Measurements from ENCODE around the gene LMO3. TPM values are rescaled to one million over a fixed set of nuclear protein-coding genes. Genes with fewer than 3 reads are reported as not detected.

Gene LMO3
- total RNA-seq, 1 donor from 2014 or later, result not detected

DNA sequence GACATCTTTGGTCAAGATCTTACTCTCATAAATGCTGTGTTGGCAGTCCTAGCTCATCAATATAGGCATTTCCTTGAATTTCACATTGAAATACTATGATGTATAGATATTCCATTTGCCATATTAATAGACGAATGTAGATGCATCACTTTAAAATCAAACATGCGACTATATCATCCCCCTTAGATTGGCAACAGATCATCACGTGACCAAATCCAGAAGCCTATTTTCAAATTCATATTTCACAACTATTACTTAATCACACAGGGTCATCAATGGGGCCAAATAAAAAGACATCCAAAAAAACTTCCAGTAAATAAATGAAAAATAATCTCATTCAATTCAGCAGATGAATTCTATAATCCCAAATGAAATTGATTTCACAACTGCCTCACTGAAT, 15.3 kb downstream of the LMO3 start:
- Mint-ChIP-seq H3K27ac (no peak overlapping the region), H3K27me3 (ENCODE audit: insufficient read depth) (no peaks in the 10 kb centered on the region), H3K36me3 (ENCODE audit: low read depth) (no peaks in the 10 kb centered on the region), H3K4me3 (no peak overlapping the region), H3K4me1 (ENCODE audit: low read depth) (no peaks in the 10 kb centered on the region), H3K9me3 (no peaks in the 10 kb centered on the region)
- intact Hi-C loops (cut with micrococcal nuclease), result no loop called here
- DNase-seq (ENCODE audit: low spot score), result no peak

DNA sequence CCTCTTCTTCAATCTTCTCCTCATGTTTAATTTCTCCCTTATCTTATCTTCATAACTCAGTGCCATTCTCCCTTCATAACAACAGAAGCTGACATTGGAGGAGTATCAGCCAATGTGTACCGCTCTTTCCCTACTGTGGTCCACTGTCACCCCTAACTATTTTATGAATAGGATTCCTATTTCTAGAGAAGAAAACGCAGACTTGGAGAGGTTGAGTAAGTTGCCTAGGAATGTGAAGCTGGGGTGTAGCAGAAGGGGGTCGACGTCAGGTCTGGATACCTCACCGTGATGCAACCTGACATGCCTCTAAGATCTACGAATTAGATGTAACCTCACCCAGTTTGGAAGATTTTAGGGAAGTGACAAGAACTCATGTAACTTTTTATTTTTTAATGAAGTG, 17.1 kb downstream of the LMO3 start:
- H3K27ac Mint-ChIP-seq, result no peak overlapping the region
- H3K9me3 Mint-ChIP-seq, result no peaks in the 10 kb centered on the region
- no peaks in the 10 kb centered on the region for H3K4me1 Mint-ChIP-seq (ENCODE audit: low read depth)
- no peaks in the 10 kb centered on the region for H3K36me3 Mint-ChIP-seq (ENCODE audit: low read depth)
- DNase-seq (ENCODE audit: low spot score), result no peak
- no peaks in the 10 kb centered on the region for H3K27me3 Mint-ChIP-seq (ENCODE audit: insufficient read depth)
- no peak overlapping the region for H3K4me3 Mint-ChIP-seq
- intact Hi-C loops (cut with micrococcal nuclease), result no loop called here

DNA sequence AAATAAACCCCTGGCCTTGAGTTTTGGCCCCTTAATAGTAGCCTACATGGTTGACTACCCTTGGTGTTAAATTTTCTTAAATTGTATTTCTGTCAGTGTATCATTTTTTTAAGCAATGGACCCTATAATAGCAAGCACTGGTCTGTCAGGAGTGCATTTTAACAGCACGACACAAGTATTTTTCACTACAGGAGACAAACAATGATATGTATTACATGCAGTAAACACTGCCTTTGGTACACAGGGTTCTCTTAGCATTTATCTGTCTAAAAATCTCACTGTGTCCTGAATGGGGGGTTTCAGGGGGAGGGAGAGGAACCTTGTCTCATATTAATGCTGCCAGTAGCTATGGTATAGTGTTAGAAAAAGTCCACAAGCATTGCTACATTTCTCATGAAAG, 18.4 kb downstream of the LMO3 start:
- Mint-ChIP-seq H3K4me3 (no peak overlapping the region), H3K4me1 (ENCODE audit: low read depth) (no peaks in the 10 kb centered on the region)
- intact Hi-C loops (cut with micrococcal nuclease), result no loop called here

DNA sequence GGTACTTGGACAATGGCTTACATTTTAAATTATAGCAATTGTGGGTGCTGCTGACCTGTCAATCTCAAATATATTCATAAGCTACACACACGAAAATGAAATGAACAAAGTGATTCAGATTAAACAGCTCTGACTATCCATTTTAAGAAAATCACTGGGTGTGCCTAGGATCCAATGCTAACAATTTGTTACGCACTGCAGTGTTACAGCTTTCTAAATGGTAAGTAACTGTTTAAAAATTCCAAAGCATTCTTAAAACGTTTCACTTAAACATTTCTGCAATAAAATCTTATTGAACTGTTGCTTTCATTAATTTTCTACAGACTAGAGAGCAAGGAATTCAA, 18.9 kb downstream of the LMO3 start:
- no peak for DNase-seq (ENCODE audit: low spot score)
- H3K27me3 Mint-ChIP-seq (ENCODE audit: insufficient read depth), result no peaks in the 10 kb centered on the region
- H3K27ac Mint-ChIP-seq, result no peak overlapping the region
- no peaks in the 10 kb centered on the region for H3K36me3 Mint-ChIP-seq (ENCODE audit: low read depth)
- H3K9me3 Mint-ChIP-seq, result peaks cover 3% of the 10 kb centered on the region
- intact Hi-C loops (cut with micrococcal nuclease), result no loop called here
- no peak overlapping the region for H3K4me3 Mint-ChIP-seq
- H3K4me1 Mint-ChIP-seq (ENCODE audit: low read depth), result no peaks in the 10 kb centered on the region

More for the DNA sequence above, 18.4 kb downstream of the LMO3 start:
- DNase-seq (ENCODE audit: low spot score), result no peak
- no peak overlapping the region for H3K27ac Mint-ChIP-seq
- H3K27me3 Mint-ChIP-seq (ENCODE audit: insufficient read depth), result no peaks in the 10 kb centered on the region
- no peaks in the 10 kb centered on the region for H3K9me3 Mint-ChIP-seq
- H3K36me3 Mint-ChIP-seq (ENCODE audit: low read depth), result no peaks in the 10 kb centered on the region

DNA sequence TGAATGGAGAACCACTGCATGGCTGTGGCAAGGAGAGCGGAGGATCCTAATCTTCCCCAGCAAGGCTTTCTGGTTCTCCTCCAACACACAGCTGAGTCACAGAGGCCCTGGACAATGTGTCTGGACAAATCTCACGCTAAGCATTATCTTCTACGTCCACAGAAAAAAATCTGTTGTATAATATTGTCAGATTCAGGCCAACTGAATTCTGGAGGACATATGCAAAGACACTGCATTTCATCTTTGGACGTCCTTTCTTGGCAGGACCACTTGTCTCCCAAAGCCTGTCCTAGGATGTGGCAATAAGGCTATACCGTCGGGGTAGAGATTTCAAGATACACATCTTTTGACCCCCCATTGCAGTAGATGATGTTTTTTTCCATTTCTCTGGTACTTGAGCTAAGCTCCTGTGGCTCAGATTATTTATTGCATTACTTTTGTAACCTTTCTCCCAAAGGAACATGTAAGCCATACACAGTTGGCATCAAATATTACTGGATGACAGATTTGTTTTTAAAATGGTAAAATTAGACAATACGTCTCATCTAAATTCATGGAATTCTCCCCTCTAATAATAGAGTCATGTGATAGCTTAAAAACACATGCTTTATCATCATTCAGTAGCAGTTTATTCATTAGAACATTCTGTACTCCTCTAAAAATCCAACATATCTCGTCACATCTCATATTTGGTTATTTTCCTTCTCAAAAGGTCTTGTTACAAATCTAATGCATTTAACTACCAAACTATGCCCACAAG, 19.4 kb downstream of the LMO3 start:
- no peaks in the 10 kb centered on the region for H3K27me3 Mint-ChIP-seq (ENCODE audit: insufficient read depth)
- no peaks in the 10 kb centered on the region for H3K36me3 Mint-ChIP-seq (ENCODE audit: low read depth)
- intact Hi-C loops (cut with micrococcal nuclease), result no loop called here
- DNase-seq (ENCODE audit: low spot score), result no peak
- no peaks in the 10 kb centered on the region for H3K4me1 Mint-ChIP-seq (ENCODE audit: low read depth)
- no peak overlapping the region for H3K27ac Mint-ChIP-seq
- no peak overlapping the region for H3K4me3 Mint-ChIP-seq
- peaks cover 5% of the 10 kb centered on the region for H3K9me3 Mint-ChIP-seq

DNA sequence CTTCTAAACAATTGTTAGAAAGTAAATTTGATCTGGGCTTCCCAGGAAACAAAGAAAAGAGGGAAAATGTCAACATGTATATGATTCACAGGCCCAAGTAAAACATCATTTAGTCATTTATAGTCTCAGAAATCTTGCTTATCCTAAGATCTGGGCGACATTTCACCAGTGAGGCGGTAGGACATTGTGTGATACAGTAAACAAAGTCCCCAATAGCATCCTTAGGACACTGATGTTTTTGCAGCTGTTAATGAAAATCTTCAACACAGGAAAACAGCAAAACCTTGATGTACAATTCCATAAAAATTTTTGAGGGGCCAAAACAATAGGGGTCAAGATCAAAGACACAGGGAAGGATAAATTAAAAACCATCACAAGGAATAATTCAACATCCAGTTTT, 20.2 kb downstream of the LMO3 start:
- intact Hi-C loops (cut with micrococcal nuclease), result no loop called here
- H3K4me3 Mint-ChIP-seq, result no peak overlapping the region
- H3K27ac Mint-ChIP-seq, result no peak overlapping the region
- H3K27me3 Mint-ChIP-seq (ENCODE audit: insufficient read depth), result no peaks in the 10 kb centered on the region
- no peak for DNase-seq (ENCODE audit: low spot score)
- H3K4me1 Mint-ChIP-seq (ENCODE audit: low read depth), result no peaks in the 10 kb centered on the region
- H3K36me3 Mint-ChIP-seq (ENCODE audit: low read depth), result no peaks in the 10 kb centered on the region
- H3K9me3 Mint-ChIP-seq, result peaks cover 5% of the 10 kb centered on the region

DNA sequence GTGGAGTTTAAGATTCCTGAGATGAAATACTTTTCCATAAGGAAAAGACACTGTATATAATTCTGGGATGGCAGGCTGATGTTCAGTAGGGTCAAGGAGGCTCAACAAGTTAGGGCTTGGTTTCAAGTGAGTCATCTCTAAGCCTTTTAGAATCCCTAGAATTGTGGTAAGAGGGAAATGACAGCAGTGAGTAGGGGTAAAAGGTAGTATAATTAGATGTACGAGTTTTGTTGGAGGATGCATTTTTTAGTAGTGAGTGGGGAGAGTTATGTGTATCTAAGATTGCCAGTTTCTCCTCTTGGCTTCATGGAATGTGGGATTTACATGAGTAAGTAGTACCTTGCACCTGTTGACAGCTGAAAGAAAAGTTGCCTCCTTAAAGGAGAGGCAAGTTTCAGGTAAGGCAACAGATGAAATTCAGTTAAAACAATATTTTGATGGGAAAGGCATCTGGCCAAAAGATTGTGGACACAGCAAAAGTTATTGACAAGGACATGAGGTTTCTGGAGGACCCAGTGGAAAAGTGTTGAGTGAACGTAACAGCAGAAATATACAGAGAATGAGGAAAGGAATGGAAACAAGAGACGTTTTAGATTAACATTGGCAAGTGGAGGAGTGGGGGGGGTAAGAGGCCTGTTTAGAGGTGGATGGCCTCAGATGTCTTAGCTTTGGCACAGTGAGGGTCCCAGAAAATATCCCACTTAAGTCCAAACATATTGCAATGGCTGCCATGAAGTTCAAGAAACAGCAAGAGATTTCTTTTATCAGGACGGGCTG, 21.8 kb downstream of the LMO3 start:
- peaks cover 5% of the 10 kb centered on the region for H3K9me3 Mint-ChIP-seq
- no peak for DNase-seq (ENCODE audit: low spot score)
- H3K27me3 Mint-ChIP-seq (ENCODE audit: insufficient read depth), result no peaks in the 10 kb centered on the region
- intact Hi-C loops (cut with micrococcal nuclease), result no loop called here
- H3K4me1 Mint-ChIP-seq (ENCODE audit: low read depth), result no peaks in the 10 kb centered on the region
- H3K27ac Mint-ChIP-seq, result no peak overlapping the region
- no peak overlapping the region for H3K4me3 Mint-ChIP-seq
- H3K36me3 Mint-ChIP-seq (ENCODE audit: low read depth), result no peaks in the 10 kb centered on the region

DNA sequence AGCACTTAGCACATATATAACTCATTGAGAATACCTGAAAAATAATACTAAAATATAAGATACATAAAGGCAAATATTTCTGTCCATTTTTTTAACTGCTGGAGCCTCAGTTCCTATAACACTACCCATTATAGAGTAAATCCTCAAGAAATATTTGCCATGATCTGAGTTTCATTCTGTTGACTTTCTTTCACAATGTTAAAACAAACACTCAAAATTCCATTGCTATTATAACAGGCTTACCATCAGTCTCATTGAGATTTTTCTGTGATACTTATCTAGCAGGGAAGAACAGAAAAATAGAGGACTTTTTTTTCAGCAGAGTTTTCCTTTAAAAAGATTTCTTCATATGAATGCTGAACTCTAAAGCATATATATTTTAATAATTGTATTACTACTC, 24.5 kb downstream of the LMO3 start:
- no peaks in the 10 kb centered on the region for H3K36me3 Mint-ChIP-seq (ENCODE audit: low read depth)
- H3K4me1 Mint-ChIP-seq (ENCODE audit: low read depth), result no peaks in the 10 kb centered on the region
- DNase-seq (ENCODE audit: low spot score), result no peak
- H3K9me3 Mint-ChIP-seq, result peaks cover 5% of the 10 kb centered on the region
- H3K27ac Mint-ChIP-seq, result no peak overlapping the region
- H3K4me3 Mint-ChIP-seq, result no peak overlapping the region
- intact Hi-C loops (cut with micrococcal nuclease), result no loop called here
- no peaks in the 10 kb centered on the region for H3K27me3 Mint-ChIP-seq (ENCODE audit: insufficient read depth)

DNA sequence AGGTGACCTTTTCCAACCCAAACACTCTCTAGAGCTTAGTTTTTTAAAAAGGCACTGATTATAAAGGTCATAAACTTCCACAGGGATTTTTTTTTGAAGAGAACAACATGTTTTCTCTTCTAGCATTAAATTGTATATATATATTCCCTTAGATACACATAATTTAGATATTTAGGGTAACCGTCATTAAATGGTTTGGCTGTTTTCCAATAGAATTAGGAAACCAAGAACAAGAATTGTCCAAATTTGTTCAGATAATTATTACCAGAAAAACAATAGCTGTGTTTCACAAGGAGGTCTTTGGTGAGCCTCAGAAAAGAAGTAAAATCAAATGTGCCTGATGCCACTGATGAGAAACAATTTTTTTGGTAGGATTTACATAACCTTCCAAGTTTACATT, 26.9 kb downstream of the LMO3 start:
- Mint-ChIP-seq H3K9me3 (peaks cover 9% of the 10 kb centered on the region), H3K27ac (no peak overlapping the region), H3K4me3 (no peak overlapping the region), H3K4me1 (ENCODE audit: low read depth) (no peaks in the 10 kb centered on the region), H3K27me3 (ENCODE audit: insufficient read depth) (no peaks in the 10 kb centered on the region), H3K36me3 (ENCODE audit: low read depth) (no peaks in the 10 kb centered on the region)
- intact Hi-C loops (cut with micrococcal nuclease), result no loop called here
- DNase-seq (ENCODE audit: low spot score), result no peak

DNA sequence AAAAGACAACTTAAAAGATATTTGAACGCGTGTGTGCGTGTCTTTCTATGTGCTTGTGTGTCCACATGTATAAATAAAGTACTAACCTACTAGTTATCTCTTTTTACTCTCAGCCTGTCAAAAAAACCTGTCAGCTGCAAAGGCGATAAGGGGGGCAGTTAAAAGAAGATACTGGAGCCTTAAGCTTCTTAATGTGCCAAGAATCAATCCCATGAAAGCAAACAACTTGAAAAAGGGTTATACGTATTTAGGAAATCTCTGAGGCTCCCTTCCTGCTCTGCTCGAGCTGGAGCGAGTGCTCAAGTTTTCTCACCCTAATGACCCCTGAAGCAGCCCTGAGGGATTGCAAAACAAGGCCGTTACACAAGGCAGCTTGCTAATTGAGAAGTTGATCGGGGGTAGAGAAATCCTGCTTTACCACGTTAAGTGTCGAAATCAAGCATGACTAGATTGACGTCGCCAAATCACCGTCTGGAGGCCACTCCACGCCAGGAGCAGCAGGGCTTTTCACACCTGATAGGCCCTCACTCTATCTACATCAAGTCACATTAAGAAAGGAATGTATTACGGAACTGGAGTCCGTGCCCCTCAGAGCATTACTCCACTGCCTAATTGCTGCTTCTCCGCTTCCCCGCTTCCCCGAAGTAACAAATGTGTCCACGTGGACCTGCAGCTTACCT, 32.4 kb downstream of the LMO3 start:
- Mint-ChIP-seq H3K27ac (no peak overlapping the region), H3K9me3 (peaks cover 8% of the 10 kb centered on the region)

DNA sequence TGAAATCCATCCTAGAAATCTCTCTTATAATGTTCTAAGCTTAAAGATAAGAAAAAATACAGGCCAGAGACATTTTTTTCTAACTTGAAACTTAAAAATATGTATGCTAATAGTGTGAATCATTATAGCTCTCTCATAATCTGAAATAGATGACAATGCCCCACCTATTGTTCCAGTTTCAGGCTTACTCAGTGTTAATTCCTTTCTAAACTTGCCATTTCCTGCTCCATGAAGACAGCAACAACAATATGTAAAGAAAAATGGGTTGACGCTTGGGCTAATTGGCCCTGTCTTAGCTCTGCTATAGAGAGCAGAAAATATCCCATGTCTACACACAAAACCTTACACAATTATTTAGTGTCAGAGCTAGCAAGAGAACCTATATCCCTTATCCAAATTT, 37.1 kb downstream of the LMO3 start:
- no peaks in the 10 kb centered on the region for H3K36me3 Mint-ChIP-seq (ENCODE audit: low read depth)
- no peak overlapping the region for H3K4me3 Mint-ChIP-seq
- H3K4me1 Mint-ChIP-seq (ENCODE audit: low read depth), result no peaks in the 10 kb centered on the region
- H3K9me3 Mint-ChIP-seq, result peaks cover 6% of the 10 kb centered on the region
- DNase-seq (ENCODE audit: low spot score), result no peak
- H3K27me3 Mint-ChIP-seq (ENCODE audit: insufficient read depth), result no peaks in the 10 kb centered on the region
- no peak overlapping the region for H3K27ac Mint-ChIP-seq
- intact Hi-C loops (cut with micrococcal nuclease), result no loop called here

More for the DNA sequence above, 32.4 kb downstream of the LMO3 start:
- Mint-ChIP-seq H3K4me3 (no peak overlapping the region), H3K36me3 (ENCODE audit: low read depth) (no peaks in the 10 kb centered on the region), H3K4me1 (ENCODE audit: low read depth) (no peaks in the 10 kb centered on the region), H3K27me3 (ENCODE audit: insufficient read depth) (no peaks in the 10 kb centered on the region)
- DNase-seq (ENCODE audit: low spot score), result no peak
- intact Hi-C loops (cut with micrococcal nuclease), result no loop called here

DNA sequence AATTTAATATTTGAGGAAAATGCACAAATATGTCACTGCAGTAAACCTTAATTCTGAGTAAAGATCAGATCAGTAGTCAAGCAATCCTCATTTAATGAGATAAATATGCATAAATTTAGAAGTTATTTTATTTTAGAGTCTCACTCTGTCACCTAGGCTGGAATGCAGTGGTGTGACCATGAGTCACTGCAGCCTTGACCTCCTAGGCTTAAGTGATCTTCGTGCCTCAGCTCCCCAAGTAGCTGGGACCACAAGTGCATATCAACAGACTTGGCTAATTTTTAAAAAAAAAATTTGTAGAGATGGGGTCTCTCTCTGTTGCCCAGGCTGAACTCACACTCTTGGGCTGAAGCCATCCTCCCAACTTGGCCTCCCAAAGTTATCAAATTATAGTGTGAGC, 41.3 kb downstream of the LMO3 start:
- H3K36me3 Mint-ChIP-seq (ENCODE audit: low read depth), result no peaks in the 10 kb centered on the region
- no peaks in the 10 kb centered on the region for H3K4me1 Mint-ChIP-seq (ENCODE audit: low read depth)
- no peak for DNase-seq (ENCODE audit: low spot score)
- no peaks in the 10 kb centered on the region for H3K27me3 Mint-ChIP-seq (ENCODE audit: insufficient read depth)
- H3K9me3 Mint-ChIP-seq, result peaks cover 4% of the 10 kb centered on the region
- intact Hi-C loops (cut with micrococcal nuclease), result no loop called here
- no peak overlapping the region for H3K27ac Mint-ChIP-seq
- no peak overlapping the region for H3K4me3 Mint-ChIP-seq

DNA sequence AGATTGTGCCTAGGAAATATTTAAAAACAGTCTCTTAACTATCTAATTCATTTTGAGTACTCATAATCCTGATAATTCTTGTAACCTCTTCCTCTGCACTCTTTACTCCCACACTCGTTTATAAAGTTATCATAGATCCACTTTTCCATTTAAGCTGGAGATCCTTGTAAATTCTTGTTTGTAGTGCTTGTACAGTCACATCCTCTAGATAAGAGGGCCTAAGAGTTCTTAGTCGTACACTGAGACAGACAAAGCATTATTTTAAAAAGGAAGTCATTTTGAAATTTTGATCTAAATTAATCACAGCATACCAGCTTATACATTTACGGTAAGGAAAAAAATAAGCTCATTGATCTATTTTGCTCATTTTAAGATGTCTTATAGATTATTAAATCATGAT, 42.5 kb downstream of the LMO3 start:
- Mint-ChIP-seq H3K36me3 (ENCODE audit: low read depth) (no peaks in the 10 kb centered on the region), H3K9me3 (peaks cover 4% of the 10 kb centered on the region), H3K4me3 (no peak overlapping the region), H3K4me1 (ENCODE audit: low read depth) (no peaks in the 10 kb centered on the region), H3K27ac (no peak overlapping the region), H3K27me3 (ENCODE audit: insufficient read depth) (no peaks in the 10 kb centered on the region)
- DNase-seq (ENCODE audit: low spot score), result no peak
- intact Hi-C loops (cut with micrococcal nuclease), result no loop called here
